GM20000 (cell line): ENCODE results near the gene MRPS12.

Source experiments
- DNase-seq: peaks from one replicate; pipeline ENCODE4 v3.0.0; 2012; ENCODE audit warnings: low spot score
- TF ChIP-seq, protein P1 (sequence below): IDR thresholded peaks from 2 replicates; pipeline ENCODE4 v1.5.1; 2012; ENCODE audit warnings: mild to moderate bottlenecking, control low read depth; ENCODE audit errors: extremely low read depth, missing control alignments

MRPS12 gene

GRCh38 chr19:38978326-38978689 lies 47.6 kb downstream of the MRPS12 start:
- TF ChIP-seq, protein P1, sequence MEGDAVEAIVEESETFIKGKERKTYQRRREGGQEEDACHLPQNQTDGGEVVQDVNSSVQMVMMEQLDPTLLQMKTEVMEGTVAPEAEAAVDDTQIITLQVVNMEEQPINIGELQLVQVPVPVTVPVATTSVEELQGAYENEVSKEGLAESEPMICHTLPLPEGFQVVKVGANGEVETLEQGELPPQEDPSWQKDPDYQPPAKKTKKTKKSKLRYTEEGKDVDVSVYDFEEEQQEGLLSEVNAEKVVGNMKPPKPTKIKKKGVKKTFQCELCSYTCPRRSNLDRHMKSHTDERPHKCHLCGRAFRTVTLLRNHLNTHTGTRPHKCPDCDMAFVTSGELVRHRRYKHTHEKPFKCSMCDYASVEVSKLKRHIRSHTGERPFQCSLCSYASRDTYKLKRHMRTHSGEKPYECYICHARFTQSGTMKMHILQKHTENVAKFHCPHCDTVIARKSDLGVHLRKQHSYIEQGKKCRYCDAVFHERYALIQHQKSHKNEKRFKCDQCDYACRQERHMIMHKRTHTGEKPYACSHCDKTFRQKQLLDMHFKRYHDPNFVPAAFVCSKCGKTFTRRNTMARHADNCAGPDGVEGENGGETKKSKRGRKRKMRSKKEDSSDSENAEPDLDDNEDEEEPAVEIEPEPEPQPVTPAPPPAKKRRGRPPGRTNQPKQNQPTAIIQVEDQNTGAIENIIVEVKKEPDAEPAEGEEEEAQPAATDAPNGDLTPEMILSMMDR = no peak
- no peak for DNase-seq

DNA sequence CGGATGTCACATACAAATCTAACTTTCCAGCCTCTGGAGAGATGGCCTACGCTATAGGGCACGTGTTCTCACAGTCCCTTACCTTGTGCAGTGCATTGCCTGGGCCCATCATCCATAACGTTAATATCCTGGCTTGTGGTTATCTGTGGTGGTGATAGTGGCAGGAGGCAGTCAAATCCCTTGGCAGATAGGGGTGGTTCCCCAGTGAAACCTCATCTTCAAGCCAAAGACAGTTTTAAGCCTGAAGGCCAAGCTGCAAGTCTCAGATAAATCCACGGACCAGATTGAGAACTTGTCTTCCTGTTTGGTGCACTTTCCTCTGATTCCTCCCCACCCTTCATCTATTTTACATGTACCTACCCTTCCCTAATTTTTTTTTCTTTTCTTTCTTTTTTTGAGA lies 49.1 kb downstream of the MRPS12 start:
- DNase-seq = no peak
- TF ChIP-seq, protein P1 = no peak

- no peak for DNase-seq
- TF ChIP-seq, protein P1 = no peak
Measured at GRCh38 chr19:38980583-38981374, 50.0 kb downstream of the MRPS12 start.
